CD4-positive, alpha-beta T cell treated with Interferon alpha-2 for 1 hour (primary cell): ENCODE data around the gene OCLN.
"Not testable (repeated sequence)": the region's sequence is repeated elsewhere in the genome, so short reads cannot be mapped to it uniquely, and the experiment has no call there.

Experiments used
- DNase-seq, 2 donors: peaks; one replicate each; pipeline ENCODE4 v3.0.0-alpha.2; 2020 to 2022

OCLN gene

DNA sequence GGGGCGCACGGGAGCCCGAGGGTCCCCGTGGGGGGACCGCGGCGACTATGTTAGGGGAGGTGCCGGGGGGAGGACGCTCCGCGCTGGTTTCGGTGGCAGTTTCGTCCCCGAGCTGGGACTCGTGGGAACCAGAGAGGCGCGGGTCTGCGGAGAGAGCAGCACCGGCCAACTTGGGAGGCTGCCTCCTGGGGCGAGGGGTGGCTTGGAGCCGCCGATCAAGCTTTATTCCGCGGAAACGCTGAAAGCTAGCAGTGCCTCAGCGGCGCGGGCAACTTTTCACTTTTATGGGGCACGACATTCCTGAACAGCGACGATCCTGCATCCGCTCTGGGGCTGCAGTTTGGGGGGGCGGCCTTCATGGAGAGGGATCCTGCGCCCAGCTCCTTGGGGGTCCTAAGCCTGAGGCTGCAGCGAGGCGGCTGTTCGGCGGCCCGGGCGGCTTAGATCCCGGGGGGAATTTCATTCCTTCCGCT is 369 bp downstream of the OCLN start:
- no peak for DNase-seq

DNA sequence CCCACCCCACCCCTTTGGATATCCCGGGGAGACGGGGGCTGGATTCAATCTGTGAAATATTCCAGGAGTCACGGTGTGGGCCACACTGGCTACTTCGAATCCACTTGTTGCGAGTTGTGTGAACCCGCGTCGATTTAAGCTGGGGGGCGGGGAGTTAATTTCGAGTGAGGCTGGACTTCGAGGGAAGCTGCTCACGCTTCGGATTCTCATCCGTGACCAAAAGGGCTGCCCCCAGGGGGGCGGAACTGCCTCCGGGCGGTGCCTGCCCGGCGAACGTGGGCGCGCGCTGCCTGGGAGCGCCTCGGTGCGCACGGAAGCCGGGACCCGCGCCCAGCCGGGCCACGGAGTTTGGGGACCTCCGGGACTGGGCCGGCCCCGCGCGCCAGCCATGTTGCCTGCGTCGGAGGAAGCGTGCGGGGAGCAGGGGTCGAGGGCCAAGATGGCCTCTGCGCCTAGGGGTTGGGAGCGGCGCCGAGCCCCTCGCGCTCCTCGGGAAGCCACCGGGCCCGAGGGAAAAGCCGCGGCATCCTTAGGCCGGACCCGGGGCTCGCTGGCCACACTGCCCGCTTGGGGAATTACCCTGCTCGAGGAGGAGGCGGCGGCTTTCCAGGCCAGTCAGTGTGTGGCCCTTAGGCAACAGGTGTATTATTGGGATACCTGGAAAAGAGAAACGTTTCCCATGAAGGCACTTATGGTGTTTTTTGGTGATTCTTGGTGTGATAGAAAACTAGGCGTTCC is 975 bp downstream of the OCLN start:
- DNase-seq = no peak

DNA sequence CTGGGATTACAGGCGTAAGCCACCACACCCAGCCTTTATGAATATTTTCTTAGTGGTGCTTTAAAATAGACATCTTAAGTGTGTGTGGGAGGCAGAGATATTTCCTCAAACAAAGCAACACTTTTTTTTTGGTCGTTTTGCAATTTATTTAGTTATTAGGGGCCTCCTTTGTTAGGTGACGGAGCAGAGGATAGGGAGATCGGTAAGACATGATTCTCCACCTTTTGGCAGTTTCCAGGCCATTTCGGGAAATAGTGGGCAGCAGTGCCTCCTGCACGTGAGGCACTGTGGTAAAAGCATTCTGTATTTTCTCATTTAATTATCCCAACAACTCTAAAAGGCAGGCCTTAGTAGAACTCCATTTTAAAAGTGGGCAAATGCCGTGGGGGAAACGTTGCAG is 1.9 kb downstream of the OCLN start:
- DNase-seq = no peak

DNA sequence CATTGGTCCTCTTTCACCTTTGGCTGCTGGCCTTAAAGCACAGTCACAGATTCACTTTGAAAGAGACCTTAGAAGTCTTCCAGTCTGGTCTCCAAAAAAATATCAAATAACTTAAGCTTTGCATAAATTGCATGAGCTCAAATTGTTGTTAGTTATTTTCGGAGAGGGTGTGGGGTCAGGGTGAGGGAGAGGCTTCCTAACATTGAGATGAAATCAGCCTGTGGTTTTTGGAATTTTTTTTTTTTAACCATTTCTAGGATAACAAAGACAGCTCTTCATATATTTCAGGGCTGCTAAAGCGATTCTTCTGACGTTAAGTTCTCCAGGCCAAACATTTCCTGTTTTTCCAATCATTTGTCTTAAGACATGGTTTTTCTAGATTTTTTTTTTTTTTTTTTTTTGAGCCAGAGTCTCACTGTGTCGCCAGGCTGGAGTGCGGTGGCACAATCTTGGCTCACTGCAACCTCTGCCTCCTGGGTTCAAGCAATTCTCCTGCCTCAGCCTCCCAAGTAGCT is 4.5 kb downstream of the OCLN start:
- no peak for DNase-seq

DNA sequence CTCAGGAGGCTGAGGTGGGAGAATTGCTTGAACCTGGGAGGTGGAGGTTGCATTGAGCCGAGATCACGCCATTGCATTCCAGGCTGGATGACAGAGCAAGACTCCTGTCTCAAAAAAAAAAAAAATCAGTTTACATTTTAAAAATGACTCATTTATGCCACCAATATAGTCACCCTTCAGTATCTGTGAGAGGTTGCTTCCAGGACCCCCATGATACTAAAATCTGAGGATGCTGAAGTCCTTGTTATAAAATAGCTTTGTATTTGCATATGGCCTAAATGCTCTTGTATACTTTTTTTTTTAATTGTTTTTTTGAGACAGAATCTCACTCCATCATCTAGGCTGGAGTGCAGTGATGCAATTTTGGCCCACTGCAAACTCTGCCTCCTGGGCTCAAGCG is 5.8 kb downstream of the OCLN start:
- DNase-seq = no peak

DNA sequence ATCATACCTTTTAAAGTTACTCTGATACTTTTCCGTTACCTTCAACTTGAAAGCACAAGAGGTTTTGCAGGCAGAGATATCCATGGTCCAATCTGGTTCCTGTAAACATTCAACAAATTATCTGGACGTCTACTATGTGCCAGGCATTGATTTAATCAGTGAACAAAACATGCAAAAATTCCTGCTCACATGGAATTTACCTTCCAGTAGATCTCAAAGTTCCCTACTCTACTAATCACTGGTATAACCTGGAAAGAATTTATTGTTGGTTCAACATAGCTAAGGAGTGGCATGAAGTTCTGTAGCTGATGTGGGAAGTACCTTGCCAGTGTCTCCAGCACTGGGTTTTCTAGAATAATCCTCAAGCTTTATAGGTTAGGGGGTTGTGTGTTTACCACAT is 9.8 kb downstream of the OCLN start:
- DNase-seq = no peak

DNA sequence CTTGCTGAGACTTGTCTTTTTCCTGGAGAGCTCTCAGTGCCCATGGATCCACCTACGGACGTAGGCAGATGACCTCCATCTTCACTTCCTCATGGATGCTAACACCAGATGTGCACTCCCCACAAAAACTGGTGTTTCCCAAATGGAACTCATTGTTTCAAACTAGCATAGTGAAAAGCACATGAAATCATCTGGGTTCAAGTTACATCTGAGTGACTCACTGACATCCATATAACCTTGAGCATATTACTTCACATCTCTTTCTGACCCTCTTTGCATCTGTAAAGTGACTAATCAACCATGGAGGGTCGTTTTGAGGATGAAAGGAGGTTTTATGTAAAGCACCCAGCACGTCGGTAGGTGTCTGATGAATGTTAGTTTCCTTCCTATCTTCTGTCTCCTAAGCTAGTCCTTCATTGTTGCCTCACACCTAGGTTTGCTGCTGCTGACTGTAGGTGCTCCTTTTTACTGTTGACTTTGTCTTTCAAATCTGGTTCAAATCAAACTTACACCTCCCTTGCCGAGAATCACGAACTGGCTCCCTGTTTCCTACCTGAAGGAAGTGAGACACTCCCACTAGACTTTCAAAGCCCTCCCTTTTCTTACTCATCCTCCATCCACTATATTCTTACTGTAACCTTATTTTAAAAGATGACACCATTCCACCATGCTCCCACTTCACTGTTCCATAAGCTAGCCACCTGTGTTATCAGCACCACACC is 10.3 kb downstream of the OCLN start:
- no peak for DNase-seq

DNA sequence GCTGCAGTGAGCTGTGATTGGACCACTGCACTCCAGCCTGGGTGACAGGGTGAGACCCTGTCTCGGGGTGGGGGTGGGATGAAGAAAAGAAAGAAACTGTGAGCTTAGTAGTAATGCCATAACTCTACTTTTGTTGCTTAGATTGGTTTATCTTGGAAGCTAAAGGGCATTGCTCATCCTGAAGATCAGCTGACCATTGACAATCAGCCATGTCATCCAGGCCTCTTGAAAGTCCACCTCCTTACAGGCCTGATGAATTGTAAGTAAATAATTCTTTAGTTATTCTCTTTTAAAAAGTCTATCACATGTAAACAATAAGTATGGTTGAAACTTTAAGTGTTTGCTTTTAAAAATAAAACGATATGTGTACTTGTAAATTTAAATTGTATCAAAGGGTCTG is 11.4 kb downstream of the OCLN start:
- no peak for DNase-seq

DNA sequence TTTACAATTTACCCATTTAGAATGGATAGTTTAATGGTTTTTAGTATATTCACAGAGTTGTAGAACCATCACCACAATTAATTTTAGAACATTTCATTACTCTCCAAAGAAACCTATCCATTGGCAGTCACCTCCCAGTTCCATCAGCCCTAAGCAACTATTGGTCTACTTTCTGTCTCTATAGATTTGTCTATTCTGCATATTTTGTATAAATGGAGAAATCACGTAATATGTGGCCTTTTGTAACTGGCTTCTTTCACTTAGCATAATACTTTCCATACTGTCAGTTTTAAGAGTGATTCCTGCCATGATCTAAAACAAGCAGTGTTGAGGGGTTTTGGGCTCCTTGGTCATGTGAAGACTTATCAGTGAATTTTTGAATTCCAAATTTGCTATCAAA is 12.7 kb downstream of the OCLN start:
- DNase-seq = no peak

DNA sequence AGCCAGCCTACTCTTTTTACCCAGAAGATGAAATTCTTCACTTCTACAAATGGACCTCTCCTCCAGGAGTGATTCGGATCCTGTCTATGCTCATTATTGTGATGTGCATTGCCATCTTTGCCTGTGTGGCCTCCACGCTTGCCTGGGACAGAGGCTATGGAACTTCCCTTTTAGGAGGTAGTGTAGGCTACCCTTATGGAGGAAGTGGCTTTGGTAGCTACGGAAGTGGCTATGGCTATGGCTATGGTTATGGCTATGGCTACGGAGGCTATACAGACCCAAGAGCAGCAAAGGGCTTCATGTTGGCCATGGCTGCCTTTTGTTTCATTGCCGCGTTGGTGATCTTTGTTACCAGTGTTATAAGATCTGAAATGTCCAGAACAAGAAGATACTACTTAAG is 16.6 kb downstream of the OCLN start:
- no peak for DNase-seq

DNA sequence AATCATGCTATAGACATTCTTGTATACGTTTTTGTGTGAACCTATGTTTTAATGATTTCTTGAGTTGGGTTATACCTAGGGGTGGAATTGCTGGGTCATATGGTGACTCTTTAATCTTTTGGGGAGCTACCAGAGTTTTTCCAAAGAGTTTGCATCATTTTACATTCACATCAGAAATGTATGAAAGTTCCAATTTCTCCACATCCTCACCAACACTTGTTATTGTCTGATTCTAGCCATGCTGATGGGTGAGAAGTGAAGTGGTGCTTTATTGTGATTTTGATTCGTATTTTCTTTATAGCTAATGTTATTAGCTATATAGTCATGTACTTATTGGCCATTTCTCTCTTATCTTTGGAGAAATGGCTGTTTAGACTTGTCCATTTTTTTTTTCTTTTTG is 18.1 kb downstream of the OCLN start:
- no peak for DNase-seq

DNA sequence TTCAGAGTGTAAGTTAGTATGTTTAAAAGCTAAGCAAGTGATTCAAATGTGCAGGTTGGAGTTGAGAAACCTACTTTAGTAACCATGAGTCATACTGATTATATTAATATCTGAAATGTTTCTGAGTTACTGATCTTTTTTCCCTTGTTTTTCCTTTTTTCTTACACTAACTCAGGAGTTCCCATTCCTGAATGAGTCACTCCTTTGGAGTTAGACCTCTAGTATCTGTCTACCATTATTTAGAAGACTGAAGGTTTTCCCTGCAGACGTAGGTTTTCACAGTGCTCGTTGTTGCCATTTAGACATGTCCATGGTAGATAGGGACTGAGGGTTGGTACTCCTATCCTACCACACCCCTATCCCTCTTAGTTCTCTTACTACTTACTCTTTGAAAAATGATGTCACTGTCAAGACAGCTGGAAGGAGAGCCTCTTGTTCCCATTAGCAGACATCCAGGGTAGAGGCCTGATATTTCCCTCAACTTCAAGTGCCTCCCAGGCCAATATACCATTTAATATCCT is 20.2 kb downstream of the OCLN start:
- no peak for DNase-seq

DNA sequence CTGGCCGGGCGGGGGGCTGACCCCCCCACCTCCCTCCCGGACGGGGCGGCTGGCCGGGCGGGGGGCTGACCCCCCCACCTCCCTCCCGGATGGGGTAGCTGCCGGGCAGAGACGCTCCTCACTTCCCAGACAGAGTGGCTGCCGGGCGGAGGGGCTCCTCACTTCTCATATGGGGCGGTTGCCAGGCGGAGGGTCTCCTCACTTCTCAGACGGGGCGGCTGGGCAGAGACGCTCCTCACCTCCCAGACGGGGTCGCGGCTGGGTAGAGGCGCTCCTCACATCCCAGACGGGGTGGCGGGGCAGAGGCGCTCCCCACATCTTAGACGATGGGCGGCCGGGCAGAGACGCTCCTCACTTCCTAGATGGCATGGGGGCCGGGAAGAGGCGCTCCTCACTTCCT is 23.0 kb downstream of the OCLN start:
- not testable (repeated sequence) for DNase-seq

DNA sequence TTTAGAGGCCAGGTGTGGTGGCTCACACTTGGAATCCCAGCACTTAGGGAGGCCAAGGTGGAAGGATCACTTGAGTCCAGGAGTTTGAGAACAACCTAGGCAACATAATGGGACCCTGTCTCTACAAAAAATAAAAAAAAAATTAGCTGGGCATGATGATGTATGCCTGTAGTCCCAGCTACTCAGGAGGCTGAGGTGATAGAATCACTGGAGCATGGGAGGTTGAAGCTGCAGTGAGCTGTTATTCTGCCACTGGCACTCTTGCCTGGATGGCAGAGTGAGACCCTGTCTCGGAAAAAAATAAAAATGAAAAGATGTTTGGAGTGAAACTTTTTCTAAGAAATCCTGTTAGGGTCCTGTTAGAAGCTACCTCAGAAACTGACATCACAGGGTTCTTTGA is 24.2 kb downstream of the OCLN start:
- no peak for DNase-seq

DNA sequence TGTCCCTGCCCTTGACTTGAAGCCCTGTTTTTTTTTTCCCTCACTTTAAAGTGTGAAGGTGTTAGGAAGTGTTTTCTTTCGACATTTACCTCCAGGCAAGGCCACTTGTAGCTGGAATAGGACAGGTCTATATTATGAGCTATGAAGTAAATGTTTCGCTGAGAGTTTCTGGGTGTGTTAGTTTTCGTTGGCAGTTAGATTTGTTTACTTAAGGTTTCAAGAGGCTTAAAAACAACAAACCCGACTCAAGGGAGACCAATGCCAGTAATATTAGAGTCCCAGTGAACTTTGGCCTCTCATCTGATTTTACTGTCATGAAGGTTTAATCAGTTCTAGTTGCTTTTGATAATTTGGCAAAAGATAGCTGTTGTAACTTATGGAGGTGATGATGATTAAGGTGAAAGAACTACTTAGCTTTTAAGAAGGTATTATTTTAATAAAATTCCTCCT is 25.2 kb downstream of the OCLN start:
- DNase-seq = no peak

DNA sequence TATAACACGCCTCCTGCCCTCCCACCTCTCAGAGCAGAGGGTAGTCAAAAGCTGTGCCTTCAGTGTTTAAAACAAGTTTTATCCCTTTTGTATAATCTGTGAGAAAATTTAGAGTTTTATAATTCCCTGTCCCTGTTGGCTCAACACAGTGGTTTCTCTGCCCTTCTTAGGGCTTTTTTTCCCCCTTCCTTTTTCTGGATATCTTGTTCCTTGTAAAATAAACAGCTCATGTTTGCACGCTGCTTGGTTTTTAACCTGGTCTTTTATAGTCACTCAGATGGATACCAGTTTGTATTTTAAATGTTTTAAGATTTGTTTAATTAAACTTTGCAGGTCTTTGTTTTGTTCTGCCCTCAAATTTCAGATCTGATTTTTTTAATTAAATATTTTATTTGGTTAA is 26.7 kb downstream of the OCLN start:
- no peak for DNase-seq

DNA sequence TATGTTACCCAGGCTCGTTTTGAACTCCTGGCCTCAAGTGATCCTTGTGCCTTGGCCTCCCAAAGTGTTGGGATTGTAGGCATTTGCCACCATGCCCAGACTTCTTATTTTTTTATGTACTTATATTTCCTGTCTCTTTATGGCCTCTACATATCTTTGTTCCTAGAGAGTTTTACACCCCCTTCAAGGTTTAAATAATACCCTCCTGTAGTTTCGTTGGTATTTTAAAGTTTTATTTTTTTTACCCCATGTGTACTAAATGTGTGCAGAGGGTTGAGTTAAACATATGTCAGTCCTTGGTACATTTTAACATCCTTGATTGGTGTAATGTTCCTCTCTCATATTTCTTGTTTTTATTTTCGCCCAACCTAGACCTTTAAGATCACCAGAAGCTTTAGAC is 29.4 kb downstream of the OCLN start:
- no peak for DNase-seq

DNA sequence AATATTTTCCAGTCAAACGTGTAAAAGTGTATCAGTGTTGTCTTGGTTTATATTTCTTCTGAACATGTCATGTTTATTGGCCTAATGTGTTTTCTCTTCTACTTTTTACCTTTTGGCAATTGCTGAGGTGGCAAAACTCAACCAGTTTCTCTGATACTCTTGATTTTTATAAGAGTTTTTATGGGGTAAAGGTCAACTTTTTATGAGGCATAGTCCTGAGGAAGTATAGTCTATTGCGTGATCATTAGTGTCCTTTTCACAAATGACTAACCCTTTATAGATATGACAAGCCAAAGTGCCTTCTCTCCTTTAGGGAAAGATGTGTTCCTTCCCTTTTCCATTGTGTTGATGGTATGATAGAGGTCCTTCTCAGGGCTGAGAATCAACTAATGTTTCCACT is 32.9 kb downstream of the OCLN start:
- no peak for DNase-seq

DNA sequence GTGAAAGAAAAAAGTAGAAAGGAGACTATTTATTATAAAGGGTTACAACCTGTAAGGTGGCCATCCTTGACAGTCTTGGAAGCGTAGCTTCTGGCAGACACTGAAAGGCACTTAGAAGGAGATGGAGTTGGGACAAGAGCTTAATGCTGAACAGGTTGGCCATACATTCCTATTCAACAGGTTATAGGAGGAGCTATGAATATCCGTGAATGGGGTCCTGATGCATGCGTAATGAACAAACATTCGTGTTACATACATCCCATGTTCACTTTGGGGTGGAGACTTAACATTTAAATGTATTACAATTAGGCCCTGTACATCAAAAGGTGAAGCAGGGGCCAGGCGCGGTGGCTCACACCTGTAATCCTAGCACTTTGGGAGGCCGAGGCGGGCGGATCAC is 34.1 kb downstream of the OCLN start:
- no peak for DNase-seq

DNA sequence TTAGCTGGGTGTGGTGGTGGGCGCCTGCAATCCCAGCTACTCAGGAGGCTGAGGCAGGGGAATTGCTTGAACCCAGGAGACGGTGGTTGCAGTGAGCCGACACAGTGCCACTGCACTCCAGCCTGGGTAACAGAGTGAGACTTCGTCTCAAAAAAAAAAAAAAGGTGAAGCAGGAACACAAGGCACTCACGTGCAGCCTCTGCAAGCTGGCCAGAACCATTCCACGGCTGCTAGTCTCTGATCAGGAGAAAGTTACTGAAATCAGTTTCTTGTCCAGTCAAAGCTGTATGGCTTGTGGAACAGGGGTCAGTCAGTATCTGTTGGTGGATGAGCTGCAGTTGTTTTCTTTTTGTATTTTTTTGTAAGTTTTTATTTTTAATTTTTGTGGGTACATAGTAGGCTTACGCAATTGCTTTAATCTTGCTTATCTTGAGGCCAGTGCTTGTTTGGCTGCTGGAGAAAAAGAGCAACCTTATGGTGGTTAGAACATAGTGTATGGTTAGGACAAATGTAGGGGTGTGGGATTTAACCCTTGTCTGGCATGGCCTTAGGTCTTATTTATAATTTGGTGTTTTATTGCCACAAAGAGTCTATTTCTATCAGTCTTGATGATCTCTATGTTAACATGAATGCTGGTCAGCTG is 34.7 kb downstream of the OCLN start:
- DNase-seq = no peak

DNA sequence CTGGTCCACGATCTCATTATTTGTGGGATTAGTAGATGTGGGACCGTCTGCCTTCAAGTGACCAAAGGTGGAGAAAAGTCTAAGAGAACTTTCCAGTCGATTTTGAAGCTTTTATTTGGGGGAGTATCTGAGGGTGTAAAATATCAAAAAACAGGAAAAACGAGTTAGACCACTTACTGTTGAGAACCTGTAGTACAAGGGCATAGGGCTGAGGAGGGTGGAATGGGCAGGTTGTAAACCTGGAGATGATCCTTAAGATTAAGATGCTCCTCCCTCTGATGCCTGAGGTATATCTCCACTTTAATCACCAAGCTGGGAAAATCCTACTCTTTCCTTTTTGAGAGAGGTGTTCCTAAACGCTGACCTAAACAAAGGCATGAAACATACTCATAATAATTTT is 35.4 kb downstream of the OCLN start:
- no peak for DNase-seq

DNA sequence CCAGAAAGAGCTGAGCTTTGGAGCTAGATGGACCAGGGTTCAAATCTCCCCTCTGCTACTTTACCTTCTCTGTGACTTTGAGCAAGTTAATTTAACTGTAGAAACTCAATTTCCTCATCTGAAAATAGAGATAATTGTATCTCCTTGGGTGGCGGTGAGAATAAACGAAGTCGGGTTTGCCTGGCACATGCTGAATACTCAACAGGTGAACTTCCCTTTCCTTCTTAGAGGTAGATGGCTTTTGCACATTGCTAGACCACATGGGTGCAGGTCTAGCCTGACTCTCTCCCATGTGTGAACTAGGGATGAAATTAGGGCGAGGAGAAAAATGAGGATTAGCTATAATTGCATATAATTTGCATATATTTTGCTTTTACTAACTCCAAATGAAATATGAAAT is 36.0 kb downstream of the OCLN start:
- DNase-seq = no peak

DNA sequence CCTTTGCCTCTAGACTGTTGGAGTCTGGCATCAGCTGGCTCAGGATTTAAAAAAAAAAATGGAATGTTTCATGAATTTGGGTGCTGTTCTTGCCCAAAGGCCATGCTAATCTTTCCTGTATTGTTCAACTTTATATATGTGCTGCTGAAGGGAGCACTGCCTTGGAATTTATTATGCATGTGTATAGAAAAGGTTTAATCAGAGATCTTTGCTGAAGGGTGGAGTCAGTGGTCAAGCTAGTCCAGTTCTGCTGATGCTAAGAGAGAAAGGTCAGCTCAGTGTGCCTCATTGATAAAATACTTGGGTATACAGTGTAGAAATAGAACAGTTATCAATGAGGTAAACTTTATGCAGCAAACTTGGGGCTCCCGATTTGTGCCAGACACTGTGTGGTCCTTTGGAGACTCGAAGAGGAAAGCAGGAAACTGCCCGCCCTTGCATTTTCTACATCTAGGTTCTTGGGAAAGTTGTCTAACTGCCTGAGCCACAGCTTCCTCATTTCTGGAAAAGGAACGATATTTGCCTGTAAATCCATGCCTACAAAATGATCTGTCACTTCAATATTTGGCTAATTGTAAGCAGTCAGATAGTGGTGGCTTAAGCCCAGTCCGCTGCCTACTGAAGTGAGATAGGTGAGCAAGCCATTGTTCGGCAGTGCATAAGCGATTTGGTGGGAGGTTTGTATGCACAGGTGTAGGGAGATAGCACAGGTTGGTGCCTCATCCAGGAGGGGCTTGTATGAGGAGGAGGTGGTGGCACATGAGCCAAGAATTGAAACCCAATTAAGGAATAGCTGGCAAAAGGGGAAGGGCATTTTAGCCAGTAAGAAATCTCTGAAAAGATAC is 38.2 kb downstream of the OCLN start:
- no peak for DNase-seq
